Erythroblast (primary cell): ENCODE results near the gene BABAM2.

ENCODE experiments used
- GATA1 ChIP-seq: IDR thresholded peaks from 2 replicates; pipeline ENCODE4 v1.6.1; 2011; ENCODE audit warnings: low read depth, mild to moderate bottlenecking, control low read depth, low read length, moderate library complexity
- POLR2A ChIP-seq: IDR thresholded peaks from 2 replicates; pipeline ENCODE4 v1.6.1; 2011; ENCODE audit warnings: mild to moderate bottlenecking, low read length

DNA sequence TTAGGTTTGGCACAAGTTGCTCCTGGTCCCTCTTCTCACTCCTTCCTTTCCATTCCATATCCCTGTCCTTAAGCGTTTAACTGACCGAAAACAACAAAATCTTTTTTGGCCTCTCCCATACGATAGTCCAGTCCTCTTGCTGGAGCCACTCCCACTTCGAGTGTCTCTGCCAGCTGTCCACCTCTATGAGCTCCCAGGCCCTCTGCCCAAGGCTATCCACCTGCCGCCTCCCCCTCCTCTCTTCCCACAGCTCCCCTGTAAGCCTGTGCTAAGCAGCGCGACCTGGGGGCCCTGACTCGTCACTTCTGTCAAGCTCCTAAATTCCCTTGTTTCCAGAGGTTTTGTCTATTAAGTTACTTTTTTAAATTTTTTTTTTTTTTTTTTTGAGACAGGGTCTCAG lies 455.1 kb downstream of the BABAM2 start:
- no peak for TF ChIP-seq POLR2A
- TF ChIP-seq GATA1: no peak
